ENCODE results near the gene TARBP1.
"Not testable (repeated sequence)": the region's sequence is repeated elsewhere in the genome, so short reads cannot be mapped to it uniquely, and the experiment has no call there.

TARBP1 gene

GRCh38 chr1:234430691-234431090, 48.3 kb downstream of the TARBP1 start:
- DNase-seq = no peak

DNA sequence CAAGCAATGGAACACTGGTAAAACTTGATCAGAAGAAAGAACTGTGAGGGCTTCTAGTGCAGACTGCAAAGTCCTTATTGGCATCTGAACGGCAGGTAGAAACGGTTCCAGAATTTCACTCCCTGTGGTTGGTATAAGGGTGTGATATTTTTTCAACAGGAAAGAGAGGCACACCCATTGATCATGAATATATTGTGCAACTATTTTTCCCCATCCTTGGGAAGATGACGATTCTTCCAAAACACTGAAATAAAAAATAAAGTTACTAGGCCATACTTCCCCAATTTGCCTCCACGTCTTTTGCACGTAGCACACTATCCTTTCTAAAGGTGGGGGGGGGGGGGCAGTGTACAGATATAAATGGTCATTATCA, 49.6 kb downstream of the TARBP1 start:
- no peak for DNase-seq

- no peak for DNase-seq
Observed at GRCh38 chr1:234427950-234428646, 50.9 kb downstream of the TARBP1 start.

- DNase-seq = no peak
Observed at GRCh38 chr1:234413990-234414389, 65.0 kb downstream of the TARBP1 start.

GRCh38 chr1:234413485-234413884, 65.5 kb downstream of the TARBP1 start:
- no peak for DNase-seq

- peak; percentile 71 for DNase-seq
Observed at GRCh38 chr1:234412830-234413229, 66.1 kb downstream of the TARBP1 start.

DNA sequence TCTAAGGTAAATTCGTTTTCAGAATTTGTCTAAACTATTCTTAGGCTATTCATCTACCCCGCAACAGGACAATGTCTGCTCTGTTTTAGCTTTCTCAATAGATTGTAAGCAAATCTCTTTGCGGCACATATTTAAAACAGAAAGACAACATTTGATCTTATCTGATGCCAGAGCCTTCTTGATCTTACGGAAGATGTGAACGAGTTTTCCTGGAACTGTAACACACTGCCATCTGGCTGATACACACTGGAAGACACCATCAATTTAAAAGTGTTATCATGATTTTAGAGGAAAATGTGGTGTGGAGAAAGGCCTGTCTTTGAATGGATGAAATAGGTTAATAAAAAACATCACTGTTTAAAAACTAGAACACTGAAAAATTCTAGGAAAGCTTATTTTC, 69.7 kb downstream of the TARBP1 start:
- no peak for DNase-seq

DNA sequence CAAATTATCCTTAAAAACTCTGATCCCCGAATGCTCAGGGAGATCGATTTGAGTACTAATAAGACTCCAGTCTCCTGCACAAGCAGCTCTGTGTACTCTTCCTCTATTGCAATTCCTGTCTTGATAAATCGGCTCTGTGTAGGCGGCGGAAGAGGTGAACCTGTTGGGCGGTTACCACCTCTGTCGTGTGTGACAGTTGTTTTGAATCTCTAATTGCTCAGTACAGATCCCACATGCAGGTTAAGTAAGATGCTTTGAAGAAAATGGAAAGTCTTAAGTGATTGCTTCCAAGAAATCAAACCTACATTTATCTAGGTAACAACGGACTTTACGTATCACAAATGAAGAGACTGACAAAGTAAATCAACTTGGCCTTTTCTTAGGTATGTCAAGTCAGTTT, 70.2 kb downstream of the TARBP1 start:
- DNase-seq = no peak

DNA sequence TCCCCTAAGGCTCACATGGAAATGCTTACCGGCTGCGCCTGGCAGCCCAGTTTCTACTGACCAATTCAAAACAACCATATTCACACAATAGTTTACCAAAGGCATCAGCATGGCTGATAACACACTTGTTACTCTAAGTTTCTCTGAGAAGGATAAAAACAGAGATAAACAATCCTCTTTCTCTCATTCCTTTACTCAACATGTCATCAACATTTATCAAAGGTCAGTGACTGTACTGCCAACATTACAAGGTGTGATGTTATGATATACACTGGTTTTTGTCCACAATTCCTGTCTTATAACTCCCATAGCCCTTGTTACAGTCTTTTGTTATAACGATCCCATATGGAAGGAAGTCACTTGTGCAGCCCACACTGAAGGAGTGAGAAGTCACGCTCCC, 72.1 kb downstream of the TARBP1 start:
- no peak for DNase-seq

- no peak for DNase-seq
Observed at GRCh38 chr1:234405676-234406075, 73.3 kb downstream of the TARBP1 start.

DNA sequence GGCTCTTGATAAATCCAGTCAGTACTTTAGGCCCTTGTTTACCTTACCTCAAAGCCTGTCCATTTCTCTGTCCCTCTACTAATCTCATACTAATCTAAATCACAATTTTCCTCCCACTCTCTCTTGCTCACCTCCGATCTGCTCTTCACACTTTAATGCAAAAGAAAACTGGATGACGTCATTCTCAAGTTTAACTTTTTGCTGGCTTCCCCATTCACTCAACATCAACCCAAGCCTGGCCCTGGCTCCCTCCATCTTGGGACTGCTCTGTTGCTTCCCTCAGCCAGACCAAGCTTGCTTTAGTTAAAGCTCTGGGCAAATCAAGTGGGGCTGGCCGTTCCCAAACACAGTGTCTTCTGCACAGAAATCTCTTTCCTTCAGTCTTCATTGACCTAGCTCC, 76.0 kb downstream of the TARBP1 start:
- no peak for DNase-seq

DNA sequence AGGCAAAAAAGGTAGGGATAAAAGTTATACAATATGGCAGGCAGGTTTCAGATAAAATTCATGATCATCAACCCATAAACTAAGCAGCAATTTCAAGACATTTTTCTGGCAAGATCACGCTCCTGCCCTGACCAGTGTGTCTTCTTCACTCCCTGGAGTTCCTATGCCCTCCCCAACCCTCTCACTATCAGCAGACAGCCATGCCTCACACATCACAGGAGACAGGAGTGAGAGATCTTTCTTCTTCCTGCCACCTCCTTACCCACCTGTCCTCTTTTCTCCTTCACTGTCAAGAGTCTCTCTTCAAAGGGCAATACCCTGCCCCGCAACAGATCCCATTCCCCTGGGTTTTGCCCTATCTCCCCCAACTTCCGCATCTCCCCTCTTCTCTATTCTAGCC, 77.3 kb downstream of the TARBP1 start:
- no peak for DNase-seq

- no peak for DNase-seq
Observed at GRCh38 chr1:234400773-234401172, 78.2 kb downstream of the TARBP1 start.

- DNase-seq = not testable (repeated sequence)
Observed at GRCh38 chr1:234399515-234399914, 79.5 kb downstream of the TARBP1 start.

DNA sequence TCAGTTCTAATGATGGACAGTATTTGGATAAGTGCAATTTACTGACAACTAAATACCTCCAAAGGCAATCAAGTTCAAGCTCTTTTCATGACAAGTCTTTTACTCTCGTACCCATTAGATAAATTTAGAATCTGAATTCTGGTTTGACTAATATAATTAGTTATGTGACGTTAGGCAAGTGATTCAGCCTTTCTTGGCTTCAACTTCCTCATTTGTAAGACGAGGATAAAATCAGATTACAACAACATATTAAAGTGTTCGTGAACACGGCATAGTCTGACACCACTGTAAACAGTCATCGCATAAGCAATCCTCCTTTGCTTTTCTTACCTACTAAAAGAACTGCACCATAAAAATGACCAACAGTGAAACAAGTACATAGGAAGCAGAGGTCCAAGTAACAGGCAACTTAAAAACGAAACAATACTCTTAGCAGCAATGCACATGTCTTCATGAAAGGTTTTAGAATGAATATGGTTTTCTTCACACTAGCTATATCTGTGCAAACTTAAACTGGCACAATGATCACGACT, 80.1 kb downstream of the TARBP1 start:
- DNase-seq = no peak

GRCh38 chr1:234397732-234398131, 81.2 kb downstream of the TARBP1 start:
- DNase-seq = no peak

DNA sequence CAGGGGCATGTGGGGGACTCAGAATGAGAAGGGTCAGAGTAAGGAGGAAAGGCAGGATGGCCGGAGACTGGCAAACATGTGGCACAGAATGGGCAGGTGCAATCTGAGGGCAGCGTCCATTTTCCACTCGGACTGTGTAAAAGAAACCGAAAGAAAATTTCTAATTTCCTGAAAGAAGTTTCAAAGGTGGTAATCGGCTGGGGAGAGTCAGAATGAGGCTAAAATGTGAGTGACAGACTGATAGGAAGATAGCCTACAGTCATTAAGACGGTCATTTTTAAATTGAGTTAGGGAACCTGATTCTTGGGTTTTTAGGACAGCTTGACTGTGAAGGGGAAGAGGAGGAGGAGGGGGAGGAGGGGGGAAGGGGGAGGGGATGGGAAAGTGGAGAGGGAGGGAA, 82.1 kb downstream of the TARBP1 start:
- DNase-seq = no peak

DNA sequence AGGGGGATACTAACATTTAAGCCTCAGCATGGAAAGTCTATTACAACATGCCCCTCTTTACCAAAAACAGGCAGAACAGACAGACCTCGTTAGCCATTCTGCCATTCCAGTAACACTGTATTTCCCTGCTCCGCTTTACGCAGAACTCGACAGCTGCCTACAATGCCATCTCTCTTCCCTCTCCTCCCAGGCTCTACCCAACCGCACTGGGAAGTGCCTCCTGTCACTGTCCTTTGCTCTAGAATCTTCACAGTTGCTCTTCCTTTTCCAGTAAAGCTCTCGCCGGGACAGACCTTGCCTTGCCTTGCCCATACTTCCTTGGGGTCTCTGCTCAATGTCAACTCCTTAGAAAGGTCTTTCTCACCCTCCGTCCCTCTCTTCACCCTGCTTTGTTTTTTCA, 82.9 kb downstream of the TARBP1 start:
- no peak for DNase-seq

GRCh38 chr1:234395297-234395696, 83.7 kb downstream of the TARBP1 start:
- DNase-seq = no peak

GRCh38 chr1:234393190-234393589, 85.8 kb downstream of the TARBP1 start:
- no peak for DNase-seq

GRCh38 chr1:234388094-234388493, 90.9 kb downstream of the TARBP1 start:
- no peak for DNase-seq

DNA sequence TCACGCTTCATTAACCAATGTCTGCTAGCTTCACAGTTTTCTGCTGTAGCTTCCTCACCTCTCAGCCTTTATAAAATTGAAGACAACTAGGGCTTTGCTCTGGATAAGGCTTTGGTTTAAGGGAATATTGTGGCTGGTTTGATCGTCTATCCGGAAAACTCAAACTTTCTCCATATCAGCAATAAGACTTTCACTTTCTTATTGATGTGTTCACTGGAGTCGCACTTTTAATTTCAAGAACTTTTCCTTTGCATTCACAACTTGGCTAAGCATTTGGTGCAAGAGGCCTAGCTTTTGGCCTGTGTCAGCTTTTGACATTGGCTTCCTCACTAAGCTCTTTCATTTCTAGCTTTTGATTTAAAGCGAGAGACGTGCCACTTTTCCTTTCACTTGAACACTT, 92.9 kb downstream of the TARBP1 start:
- no peak for DNase-seq

GRCh38 chr1:234381699-234382555, 97.1 kb downstream of the TARBP1 start:
- DNase-seq = no peak

DNA sequence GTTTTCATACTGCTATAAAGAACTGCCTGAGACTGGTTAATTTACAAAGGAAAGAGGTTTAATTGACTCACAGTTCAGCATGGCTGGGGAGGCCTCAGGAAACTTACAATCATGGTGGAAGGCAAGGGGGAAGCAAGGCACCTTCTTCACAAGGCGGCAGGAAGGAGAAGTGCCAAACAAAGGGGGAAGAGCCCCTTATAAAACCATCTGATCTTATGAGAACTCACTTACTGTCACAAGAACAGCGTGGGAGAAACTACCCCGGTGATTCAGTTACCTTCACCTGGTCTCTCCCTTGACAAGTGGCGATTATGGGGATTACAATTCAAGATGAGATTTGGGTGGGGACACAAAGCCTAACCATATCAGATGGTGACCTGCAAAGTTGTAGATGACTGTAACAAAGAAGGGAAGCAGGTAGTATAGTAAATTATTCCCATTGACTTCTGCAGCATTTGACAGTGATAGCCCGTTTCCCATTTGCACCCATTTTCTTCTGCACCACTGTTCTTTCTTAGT, 99.3 kb downstream of the TARBP1 start:
- not testable (repeated sequence) for DNase-seq

Measured in NCI-H146 (cell line).